Stimulated activated CD4-positive, alpha-beta T cell treated with anti-CD3 and anti-CD28 coated beads, Interleukin-15, amount 100 ng/mL, for 24 hours (primary cell): ENCODE measurements around the gene CD1C.

Experiments
- DNase-seq: peaks from one replicate; pipeline ENCODE4 v3.0.0-alpha.2; 2020

CD1C gene

GRCh38 chr1:158329300-158329699 lies 39.6 kb downstream of the CD1C start:
- no peak for DNase-seq

- DNase-seq = peak; percentile 40
Measured at GRCh38 chr1:158329733-158330132, 40.0 kb downstream of the CD1C start.

- DNase-seq = no peak
Measured at GRCh38 chr1:158330391-158331105, 40.8 kb downstream of the CD1C start.

- DNase-seq = no peak
Measured at GRCh38 chr1:158331106-158331425, 41.3 kb downstream of the CD1C start.

- no peak for DNase-seq
Measured at GRCh38 chr1:158331481-158332150, 41.9 kb downstream of the CD1C start, which contains the start of gene CD1B. TSS of gene CD1B (minus strand) at chr1:158331531. CDS start at chr1:158331423, 108 bp downstream.

- no peak for DNase-seq
Measured at GRCh38 chr1:158333405-158334155, 43.9 kb downstream of the CD1C start.

- DNase-seq = no peak
Measured at GRCh38 chr1:158334526-158335212, 44.9 kb downstream of the CD1C start.

GRCh38 chr1:158335213-158335532 lies 45.5 kb downstream of the CD1C start:
- DNase-seq = no peak

- DNase-seq = peak; percentile 4
Measured at GRCh38 chr1:158336413-158336812, 46.7 kb downstream of the CD1C start.
